Measurements from ENCODE around the gene EVC. TPM values are rescaled to one million over a fixed set of nuclear protein-coding genes. Genes with fewer than 3 reads are reported as not detected.

The EVC gene
- total RNA-seq, 2 donors from 2014 or later = 25.5 to 29.0 TPM

- TF ChIP-seq CTCF (conservative IDR thresholded peaks at IDR 0.05) = no peak
- H3K27ac ChIP-seq (ENCODE audit: low read depth, low read length) = no peak overlapping the region
- no peak overlapping the region for H3K4me3 Mint-ChIP-seq
Observed at GRCh38 chr4:5693871-5694270, 17.1 kb upstream of the EVC start.

GRCh38 chr4:5696341-5696740, 14.7 kb upstream of the EVC start:
- Mint-ChIP-seq H3K4me3 (no peak overlapping the region), H3K27me3 (ENCODE audit: insufficient read depth) (no peaks in the 10 kb centered on the region), H3K27ac (no peak overlapping the region), H3K4me1 (no peaks in the 10 kb centered on the region), H3K36me3 (ENCODE audit: low read depth) (peaks cover 47% of the 10 kb centered on the region), H3K9me3 (no peaks in the 10 kb centered on the region)
- WGBS, 2 experiments (ENCODE audit: insufficient coverage in 1 of 2, insufficient read length in 1 of 2) = 93 to 94% methylated on average over 8 to 11 of the region's 11 CpGs
- no peak for DNase-seq
- Histone ChIP-seq H3K27ac (ENCODE audit: low read depth, low read length) (no peak overlapping the region), H3K36me3 (ENCODE audit: control insufficient read depth, insufficient read depth, low read length) (no peaks in the 10 kb centered on the region), H3K4me3 (ENCODE audit: low read length) (no peak overlapping the region), H3K27me3 (ENCODE audit: control insufficient read depth, insufficient read depth, low read length, poor library complexity, severe bottlenecking) (no peaks in the 10 kb centered on the region), H3K4me1 (ENCODE audit: control insufficient read depth, insufficient read depth, low read length) (no peaks in the 10 kb centered on the region), H3K9ac (ENCODE audit: extremely low read depth, low read length, poor library complexity, severe bottlenecking) (no peak overlapping the region), H3K9me3 (ENCODE audit: control insufficient read depth, low read length) (no peaks in the 10 kb centered on the region)
- TF ChIP-seq CTCF (conservative IDR thresholded peaks at IDR 0.05) = no peak

More at GRCh38 chr4:5693871-5694270, 17.1 kb upstream of the EVC start:
- no peak for DNase-seq
- Histone ChIP-seq H3K27me3 (ENCODE audit: control insufficient read depth, insufficient read depth, low read length, poor library complexity, severe bottlenecking) (no peaks in the 10 kb centered on the region), H3K9ac (ENCODE audit: extremely low read depth, low read length, poor library complexity, severe bottlenecking) (no peak overlapping the region), H3K4me3 (ENCODE audit: low read length) (no peak overlapping the region), H3K36me3 (ENCODE audit: control insufficient read depth, insufficient read depth, low read length) (peaks cover 3% of the 10 kb centered on the region), H3K4me1 (ENCODE audit: control insufficient read depth, insufficient read depth, low read length) (peaks cover 4% of the 10 kb centered on the region), H3K9me3 (ENCODE audit: control insufficient read depth, low read length) (no peaks in the 10 kb centered on the region)
- Mint-ChIP-seq H3K27ac (no peak overlapping the region), H3K36me3 (ENCODE audit: low read depth) (peaks cover 53% of the 10 kb centered on the region), H3K27me3 (ENCODE audit: insufficient read depth) (no peaks in the 10 kb centered on the region), H3K9me3 (no peaks in the 10 kb centered on the region), H3K4me1 (no peaks in the 10 kb centered on the region)
- WGBS, 2 experiments (ENCODE audit: insufficient coverage in 1 of 2, insufficient read length in 1 of 2) = 97 to 100% methylated on average over 2 to 4 of the region's 4 CpGs

GRCh38 chr4:5700459-5700858, 10.5 kb upstream of the EVC start:
- H3K9ac ChIP-seq (ENCODE audit: extremely low read depth, low read length, poor library complexity, severe bottlenecking) = no peak overlapping the region
- Mint-ChIP-seq H3K36me3 (ENCODE audit: low read depth) (peaks cover 70% of the 10 kb centered on the region), H3K27me3 (ENCODE audit: insufficient read depth) (no peaks in the 10 kb centered on the region), H3K4me1 (no peaks in the 10 kb centered on the region), H3K27ac (no peak overlapping the region), H3K4me3 (no peak overlapping the region), H3K9me3 (peaks cover 18% of the 10 kb centered on the region)
- H3K4me1 ChIP-seq (ENCODE audit: control insufficient read depth, insufficient read depth, low read length) = no peaks in the 10 kb centered on the region
- TF ChIP-seq CTCF (conservative IDR thresholded peaks at IDR 0.05) = no peak
- no peak for DNase-seq
- no peaks in the 10 kb centered on the region for H3K36me3 ChIP-seq (ENCODE audit: control insufficient read depth, insufficient read depth, low read length)
- no peak overlapping the region for H3K4me3 ChIP-seq (ENCODE audit: low read length)
- peaks cover 14% of the 10 kb centered on the region for H3K9me3 ChIP-seq (ENCODE audit: control insufficient read depth, low read length)
- 93 to 95% methylated on average over 3 to 5 of the region's 5 CpGs for WGBS, 2 experiments (ENCODE audit: insufficient coverage in 1 of 2, insufficient read length in 1 of 2)
- no peak overlapping the region for H3K27ac ChIP-seq (ENCODE audit: low read depth, low read length)
- H3K27me3 ChIP-seq (ENCODE audit: control insufficient read depth, insufficient read depth, low read length, poor library complexity, severe bottlenecking) = no peaks in the 10 kb centered on the region
